ENCODE results near the gene BAX. TPM values are rescaled to one million over a fixed set of nuclear protein-coding genes. Genes with fewer than 3 reads are reported as not detected.
"Not testable (repeated sequence)": the region's sequence is repeated elsewhere in the genome, so short reads cannot be mapped to it uniquely, and the experiment has no call there.

Gene BAX
- total RNA-seq, result 182 TPM

GRCh38 chr19:48954595-48955307 lies at the start of gene BAX:
Gene BAX, plus strand, starts transcription at chr19:48954875. Its CDS starts 54 bp downstream, at chr19:48954929.
- intact Hi-C loops (cut with DNase I), result loop anchor here (1.0 to 2.0 kb wide), 3 partner anchors 14 to 54 kb away; partner anchors contain the start of gene NUCB1
- Histone ChIP-seq H3K4me3 (peak within 1 kb of the TSS; percentile 88 to 95), H3K36me3 (peaks cover 0 to 7% of the 10 kb centered on the region in 2 donors), H3K9me3 (no peaks in the 10 kb centered on the region), H3K27me3 (no peaks in the 10 kb centered on the region), H3K4me1 (peaks cover 5 to 13% of the 10 kb centered on the region in 2 donors), H3K27ac (peak within 1 kb of the TSS; percentile 86 to 94)
- no peak for TF ChIP-seq CTCF (IDR thresholded peaks at IDR 0.05)
- DNase-seq (ENCODE audit: low spot score in 2 of 2), result peak; percentile 92 to 99

DNA sequence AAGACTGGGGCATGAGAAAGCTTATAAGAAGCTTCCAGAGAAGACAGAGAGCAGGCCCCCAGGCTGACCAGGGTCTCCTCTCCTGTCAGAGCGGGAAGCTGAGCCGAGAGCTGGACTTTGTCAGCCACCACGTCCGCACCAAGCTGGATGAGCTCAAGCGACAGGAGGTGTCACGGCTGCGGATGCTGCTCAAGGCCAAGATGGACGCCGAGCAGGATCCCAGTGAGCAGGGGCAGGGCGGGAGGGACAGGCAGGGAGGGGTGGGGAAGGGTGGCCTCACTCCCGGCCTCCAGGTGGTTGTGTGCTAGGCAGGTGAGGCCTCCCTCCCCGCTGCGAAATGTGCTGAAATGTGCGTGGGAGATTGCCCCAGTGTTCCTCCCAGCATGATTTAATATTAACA lies 49.0 kb upstream of the BAX start:
- peaks cover 62 to 69% of the 10 kb centered on the region in 2 donors for H3K36me3 ChIP-seq
- no peak overlapping the region for H3K4me3 ChIP-seq
- intact Hi-C loops (cut with DNase I), result no loop called here
- H3K9me3 ChIP-seq, result no peaks in the 10 kb centered on the region
- peaks cover 6 to 24% of the 10 kb centered on the region in 2 donors for H3K4me1 ChIP-seq
- no peak for TF ChIP-seq CTCF (IDR thresholded peaks at IDR 0.05)
- no peaks in the 10 kb centered on the region for H3K27me3 ChIP-seq
- no peak for DNase-seq (ENCODE audit: low spot score in 2 of 2)
- H3K27ac ChIP-seq, result no peak overlapping the region

DNA sequence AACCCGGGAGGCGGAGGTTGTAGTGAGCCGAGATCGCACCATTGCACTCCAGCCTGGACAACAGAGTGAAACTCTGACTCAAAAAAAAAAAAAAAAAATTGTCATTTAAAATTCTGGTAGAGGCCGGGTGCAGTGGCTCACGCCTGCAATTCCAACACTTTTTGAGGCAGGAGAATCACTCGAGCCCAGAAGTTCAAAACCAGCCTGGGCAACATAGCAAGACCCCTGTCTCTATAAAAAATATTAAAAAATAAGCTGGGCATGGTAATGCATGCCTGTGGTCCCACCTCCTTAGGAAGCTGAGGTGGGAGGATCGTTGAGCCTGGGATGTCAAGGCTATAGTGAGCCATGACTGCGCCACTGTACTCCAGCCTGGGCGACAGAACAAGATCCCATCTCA lies 48.4 kb upstream of the BAX start:
- Histone ChIP-seq H3K27ac (no peak overlapping the region), H3K36me3 (peaks cover 68 to 75% of the 10 kb centered on the region in 2 donors), H3K4me1 (peaks cover 6 to 17% of the 10 kb centered on the region in 2 donors), H3K27me3 (no peaks in the 10 kb centered on the region), H3K4me3 (no peak overlapping the region), H3K9me3 (no peaks in the 10 kb centered on the region)
- DNase-seq (ENCODE audit: low spot score in 2 of 2), result no peak
- no peak for TF ChIP-seq CTCF (IDR thresholded peaks at IDR 0.05)
- intact Hi-C loops (cut with DNase I), result no loop called here

DNA sequence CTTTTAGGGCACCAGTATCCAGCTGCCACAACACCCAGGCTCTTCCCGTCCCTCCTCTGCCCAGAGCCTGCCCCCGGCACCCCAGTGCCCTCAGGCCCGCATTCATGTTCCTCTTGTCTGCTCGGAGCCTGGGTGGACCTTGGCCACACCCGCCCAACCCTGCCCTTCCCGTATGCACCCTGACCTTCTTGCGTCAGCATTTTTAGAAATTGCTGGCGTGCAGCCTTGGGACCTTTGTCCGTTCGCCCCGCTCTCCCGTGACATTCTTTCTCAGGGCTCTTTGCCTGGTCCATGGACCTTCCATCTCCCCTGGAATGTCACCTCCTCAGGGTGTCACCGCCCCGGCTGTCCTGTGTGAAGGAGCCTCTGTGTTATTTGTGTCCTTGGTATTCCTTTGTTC lies 47.0 kb upstream of the BAX start:
- Histone ChIP-seq H3K27me3 (no peaks in the 10 kb centered on the region), H3K36me3 (peaks cover 82 to 85% of the 10 kb centered on the region in 2 donors), H3K9me3 (no peaks in the 10 kb centered on the region), H3K4me1 (peaks cover 0 to 5% of the 10 kb centered on the region in 2 donors), H3K27ac (no peak overlapping the region), H3K4me3 (no peak overlapping the region)
- intact Hi-C loops (cut with DNase I), result no loop called here
- no peak for DNase-seq (ENCODE audit: low spot score in 2 of 2)
- TF ChIP-seq CTCF (IDR thresholded peaks at IDR 0.05), result no peak

- H3K27ac ChIP-seq; H3K9me3 ChIP-seq; H3K4me3 ChIP-seq; DNase-seq (ENCODE audit: low spot score in 2 of 2); H3K4me1 ChIP-seq; intact Hi-C loops (cut with DNase I); H3K27me3 ChIP-seq: not testable (repeated sequence)
- peaks cover 94 to 96% of the 10 kb centered on the region in 2 donors for H3K36me3 ChIP-seq
These were observed 45.1 kb upstream of the BAX start for GRCh38 chr19:48909424-48910077.

- TF ChIP-seq CTCF (IDR thresholded peaks at IDR 0.05), result no peak
- DNase-seq (ENCODE audit: low spot score in 2 of 2), result no peak
- Histone ChIP-seq H3K36me3 (peaks cover 93% of the 10 kb centered on the region in 2 donors), H3K9me3 (no peaks in the 10 kb centered on the region), H3K27me3 (no peaks in the 10 kb centered on the region), H3K27ac (no peak overlapping the region), H3K4me1 (no peaks in the 10 kb centered on the region), H3K4me3 (no peak overlapping the region)
- intact Hi-C loops (cut with DNase I), result no loop called here
These were observed 43.9 kb upstream of the BAX start for GRCh38 chr19:48910803-48911202.

Data from ascending aorta (tissue), 2 donors.